Measurements from ENCODE around the gene ZNF219.

DNA sequence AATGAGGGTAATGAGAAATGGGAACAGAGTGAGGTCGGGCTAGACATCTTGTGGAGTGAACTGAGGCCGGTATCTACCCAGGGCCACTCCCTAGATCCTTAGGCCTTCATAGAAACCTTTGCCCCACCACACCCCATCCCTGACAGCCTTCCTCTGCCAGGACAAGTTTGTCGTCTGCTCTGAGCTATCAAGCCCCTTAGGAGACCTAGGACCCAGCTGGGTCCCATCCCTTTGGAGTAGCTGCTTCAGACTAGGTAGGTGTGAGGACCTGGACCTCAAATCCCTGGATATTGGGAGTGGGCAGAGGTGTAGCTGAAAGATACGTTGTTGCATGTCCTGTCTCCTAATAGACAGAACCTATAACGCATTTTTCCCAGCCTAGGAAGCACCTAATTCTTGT is 2.5 kb upstream of the ZNF219 start, which contains the start of gene TMEM253:
- TF ChIP-seq, protein P1, sequence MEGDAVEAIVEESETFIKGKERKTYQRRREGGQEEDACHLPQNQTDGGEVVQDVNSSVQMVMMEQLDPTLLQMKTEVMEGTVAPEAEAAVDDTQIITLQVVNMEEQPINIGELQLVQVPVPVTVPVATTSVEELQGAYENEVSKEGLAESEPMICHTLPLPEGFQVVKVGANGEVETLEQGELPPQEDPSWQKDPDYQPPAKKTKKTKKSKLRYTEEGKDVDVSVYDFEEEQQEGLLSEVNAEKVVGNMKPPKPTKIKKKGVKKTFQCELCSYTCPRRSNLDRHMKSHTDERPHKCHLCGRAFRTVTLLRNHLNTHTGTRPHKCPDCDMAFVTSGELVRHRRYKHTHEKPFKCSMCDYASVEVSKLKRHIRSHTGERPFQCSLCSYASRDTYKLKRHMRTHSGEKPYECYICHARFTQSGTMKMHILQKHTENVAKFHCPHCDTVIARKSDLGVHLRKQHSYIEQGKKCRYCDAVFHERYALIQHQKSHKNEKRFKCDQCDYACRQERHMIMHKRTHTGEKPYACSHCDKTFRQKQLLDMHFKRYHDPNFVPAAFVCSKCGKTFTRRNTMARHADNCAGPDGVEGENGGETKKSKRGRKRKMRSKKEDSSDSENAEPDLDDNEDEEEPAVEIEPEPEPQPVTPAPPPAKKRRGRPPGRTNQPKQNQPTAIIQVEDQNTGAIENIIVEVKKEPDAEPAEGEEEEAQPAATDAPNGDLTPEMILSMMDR (IDR thresholded peaks at IDR 0.05 in 2 of 3, conservative IDR thresholded peaks at IDR 0.05 in 1 of 3; ENCODE audit: control insufficient read depth in 2 of 3, extremely low read depth in 1 of 3, insufficient read depth in 1 of 3, low read depth in 3 of 3, low read length in 3 of 3) = no peak
- no peak for TF ChIP-seq JUNB (IDR thresholded peaks at IDR 0.05)
- no peak for TF ChIP-seq FOS (IDR thresholded peaks at IDR 0.05; ENCODE audit: borderline replicate concordance, extremely low read depth, insufficient read length)
- no peak for TF ChIP-seq NRF1 (conservative IDR thresholded peaks at IDR 0.05; ENCODE audit: low read depth, low read length)
- no peak for TF ChIP-seq EZH2 (IDR thresholded peaks at IDR 0.05; ENCODE audit: borderline replicate concordance, control insufficient read depth, low read depth, low read length)
